ENCODE results near the gene ATXN1.

DNA sequence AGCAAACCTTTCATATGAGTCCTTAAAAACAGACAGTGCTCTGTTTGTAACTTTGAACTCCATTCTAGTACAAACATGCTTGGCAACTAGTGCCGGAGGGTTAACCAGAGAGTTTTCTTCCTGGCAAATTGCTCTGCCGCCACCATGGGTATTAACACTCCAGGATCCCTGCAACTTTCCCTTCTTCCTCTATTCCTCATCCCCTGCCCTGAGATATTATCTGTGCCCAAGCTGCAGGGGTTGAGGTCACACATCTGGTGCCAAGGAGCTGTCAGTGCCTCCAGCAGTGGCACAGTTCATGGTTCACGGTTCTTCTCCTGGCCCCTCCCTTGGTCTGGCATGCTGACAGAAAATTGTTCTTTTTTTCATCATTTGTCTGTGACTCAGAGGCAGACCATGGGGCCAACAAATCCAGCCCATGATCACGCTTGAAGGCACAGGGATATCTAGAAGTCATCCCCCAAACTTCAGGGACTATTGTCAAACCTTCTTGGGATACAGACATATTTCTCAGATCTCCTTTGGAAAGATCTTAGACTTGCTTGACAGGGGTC lies 77.5 kb downstream of the ATXN1 start:
- TF ChIP-seq, protein P1, sequence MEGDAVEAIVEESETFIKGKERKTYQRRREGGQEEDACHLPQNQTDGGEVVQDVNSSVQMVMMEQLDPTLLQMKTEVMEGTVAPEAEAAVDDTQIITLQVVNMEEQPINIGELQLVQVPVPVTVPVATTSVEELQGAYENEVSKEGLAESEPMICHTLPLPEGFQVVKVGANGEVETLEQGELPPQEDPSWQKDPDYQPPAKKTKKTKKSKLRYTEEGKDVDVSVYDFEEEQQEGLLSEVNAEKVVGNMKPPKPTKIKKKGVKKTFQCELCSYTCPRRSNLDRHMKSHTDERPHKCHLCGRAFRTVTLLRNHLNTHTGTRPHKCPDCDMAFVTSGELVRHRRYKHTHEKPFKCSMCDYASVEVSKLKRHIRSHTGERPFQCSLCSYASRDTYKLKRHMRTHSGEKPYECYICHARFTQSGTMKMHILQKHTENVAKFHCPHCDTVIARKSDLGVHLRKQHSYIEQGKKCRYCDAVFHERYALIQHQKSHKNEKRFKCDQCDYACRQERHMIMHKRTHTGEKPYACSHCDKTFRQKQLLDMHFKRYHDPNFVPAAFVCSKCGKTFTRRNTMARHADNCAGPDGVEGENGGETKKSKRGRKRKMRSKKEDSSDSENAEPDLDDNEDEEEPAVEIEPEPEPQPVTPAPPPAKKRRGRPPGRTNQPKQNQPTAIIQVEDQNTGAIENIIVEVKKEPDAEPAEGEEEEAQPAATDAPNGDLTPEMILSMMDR (IDR thresholded peaks at IDR 0.05) = no peak
- no peak for TF ChIP-seq POLR2A (IDR thresholded peaks at IDR 0.05)

All from lower leg skin (tissue), 3 donors.